ENCODE data around the gene NWD2.

NWD2 gene

GRCh38 chr4:37326852-37327251 lies 82.3 kb downstream of the NWD2 start:
- H3K36me3 ChIP-seq (ENCODE audit: insufficient read depth, insufficient read length, low read length) = no peaks in the 10 kb centered on the region

GRCh38 chr4:37338972-37339371 lies 94.4 kb downstream of the NWD2 start:
- Histone ChIP-seq H3K9ac (ENCODE audit: insufficient read length, low read depth) (no peak overlapping the region), H3K36me3 (ENCODE audit: insufficient read depth, insufficient read length, low read length) (no peaks in the 10 kb centered on the region), H3K27me3 (ENCODE audit: insufficient read depth, insufficient read length) (no peaks in the 10 kb centered on the region), H3K4me3 (ENCODE audit: insufficient read length, low read depth) (no peak overlapping the region), H3K9me3 (ENCODE audit: insufficient read depth, low read length) (peaks cover 4% of the 10 kb centered on the region; the same call in 1 of the 2 replicates), H3K4me1 (ENCODE audit: insufficient read depth, insufficient read length) (no peaks in the 10 kb centered on the region)
- no peak for TF ChIP-seq YY1 (IDR thresholded peaks at IDR 0.05; ENCODE audit: insufficient read depth, insufficient read length)
- TF ChIP-seq SUZ12 (IDR thresholded peaks at IDR 0.05; ENCODE audit: extremely low read depth, insufficient read depth, insufficient read length) = no peak
- TF ChIP-seq ZNF274 (IDR thresholded peaks at IDR 0.05; ENCODE audit: low read depth, low read length) = no peak
- DNase-seq (ENCODE audit: low read depth, low spot score) = no peak

More at GRCh38 chr4:37326852-37327251, 82.3 kb downstream of the NWD2 start:
- DNase-seq (ENCODE audit: low read depth, low spot score) = no peak
- H3K9ac ChIP-seq (ENCODE audit: insufficient read length, low read depth) = no peak overlapping the region
- TF ChIP-seq SUZ12 (IDR thresholded peaks at IDR 0.05; ENCODE audit: extremely low read depth, insufficient read depth, insufficient read length) = no peak
- TF ChIP-seq ZNF274 (IDR thresholded peaks at IDR 0.05; ENCODE audit: low read depth, low read length) = no peak
- TF ChIP-seq YY1 (IDR thresholded peaks at IDR 0.05; ENCODE audit: insufficient read depth, insufficient read length) = no peak
- no peaks in the 10 kb centered on the region for H3K4me1 ChIP-seq (ENCODE audit: insufficient read depth, insufficient read length)
- no peak overlapping the region for H3K4me3 ChIP-seq (ENCODE audit: insufficient read length, low read depth)
- H3K27me3 ChIP-seq (ENCODE audit: insufficient read depth, insufficient read length) = no peaks in the 10 kb centered on the region
- H3K9me3 ChIP-seq (ENCODE audit: insufficient read depth, low read length) = no peaks in the 10 kb centered on the region; the same call in 1 of the 2 replicates

GRCh38 chr4:37358748-37359147 lies 114.2 kb downstream of the NWD2 start:
- H3K36me3 ChIP-seq (ENCODE audit: insufficient read depth, insufficient read length, low read length) = no peaks in the 10 kb centered on the region
- H3K9ac ChIP-seq (ENCODE audit: insufficient read length, low read depth) = no peak overlapping the region
- no peaks in the 10 kb centered on the region for H3K27me3 ChIP-seq (ENCODE audit: insufficient read depth, insufficient read length)
- no peak for DNase-seq (ENCODE audit: low read depth, low spot score)
- TF ChIP-seq SUZ12 (IDR thresholded peaks at IDR 0.05; ENCODE audit: extremely low read depth, insufficient read depth, insufficient read length) (no peak), ZNF274 (IDR thresholded peaks at IDR 0.05; ENCODE audit: low read depth, low read length) (no peak), YY1 (IDR thresholded peaks at IDR 0.05; ENCODE audit: insufficient read depth, insufficient read length) (no peak)
- H3K4me1 ChIP-seq (ENCODE audit: insufficient read depth, insufficient read length) = no peaks in the 10 kb centered on the region
- H3K4me3 ChIP-seq (ENCODE audit: insufficient read length, low read depth) = no peak overlapping the region
- no peaks in the 10 kb centered on the region for H3K9me3 ChIP-seq (ENCODE audit: insufficient read depth, low read length)

GRCh38 chr4:37359261-37359660 lies 114.7 kb downstream of the NWD2 start:
- Histone ChIP-seq H3K4me3 (ENCODE audit: insufficient read length, low read depth) (no peak overlapping the region), H3K9ac (ENCODE audit: insufficient read length, low read depth) (no peak overlapping the region), H3K9me3 (ENCODE audit: insufficient read depth, low read length) (no peaks in the 10 kb centered on the region), H3K36me3 (ENCODE audit: insufficient read depth, insufficient read length, low read length) (no peaks in the 10 kb centered on the region), H3K4me1 (ENCODE audit: insufficient read depth, insufficient read length) (no peaks in the 10 kb centered on the region), H3K27me3 (ENCODE audit: insufficient read depth, insufficient read length) (no peaks in the 10 kb centered on the region)
- no peak for DNase-seq (ENCODE audit: low read depth, low spot score)
- no peak for TF ChIP-seq ZNF274 (IDR thresholded peaks at IDR 0.05; ENCODE audit: low read depth, low read length)
- no peak for TF ChIP-seq YY1 (IDR thresholded peaks at IDR 0.05; ENCODE audit: insufficient read depth, insufficient read length)
- TF ChIP-seq SUZ12 (IDR thresholded peaks at IDR 0.05; ENCODE audit: extremely low read depth, insufficient read depth, insufficient read length) = no peak

GRCh38 chr4:37365888-37366287 lies 121.3 kb downstream of the NWD2 start:
- no peaks in the 10 kb centered on the region for H3K36me3 ChIP-seq (ENCODE audit: insufficient read depth, insufficient read length, low read length)
- no peak overlapping the region for H3K9ac ChIP-seq (ENCODE audit: insufficient read length, low read depth)
- H3K9me3 ChIP-seq (ENCODE audit: insufficient read depth, low read length) = no peaks in the 10 kb centered on the region
- no peaks in the 10 kb centered on the region for H3K4me1 ChIP-seq (ENCODE audit: insufficient read depth, insufficient read length)
- no peak for DNase-seq (ENCODE audit: low read depth, low spot score)
- no peaks in the 10 kb centered on the region for H3K27me3 ChIP-seq (ENCODE audit: insufficient read depth, insufficient read length)
- H3K4me3 ChIP-seq (ENCODE audit: insufficient read length, low read depth) = no peak overlapping the region
- TF ChIP-seq ZNF274 (IDR thresholded peaks at IDR 0.05; ENCODE audit: low read depth, low read length) (no peak), YY1 (IDR thresholded peaks at IDR 0.05; ENCODE audit: insufficient read depth, insufficient read length) (no peak), SUZ12 (IDR thresholded peaks at IDR 0.05; ENCODE audit: extremely low read depth, insufficient read depth, insufficient read length) (no peak)

GRCh38 chr4:37367901-37368300 lies 123.4 kb downstream of the NWD2 start:
- DNase-seq (ENCODE audit: low read depth, low spot score) = no peak
- H3K9ac ChIP-seq (ENCODE audit: insufficient read length, low read depth) = no peak overlapping the region
- H3K4me1 ChIP-seq (ENCODE audit: insufficient read depth, insufficient read length) = no peaks in the 10 kb centered on the region
- no peak overlapping the region for H3K4me3 ChIP-seq (ENCODE audit: insufficient read length, low read depth)
- H3K27me3 ChIP-seq (ENCODE audit: insufficient read depth, insufficient read length) = no peaks in the 10 kb centered on the region
- TF ChIP-seq SUZ12 (IDR thresholded peaks at IDR 0.05; ENCODE audit: extremely low read depth, insufficient read depth, insufficient read length) = no peak
- no peak for TF ChIP-seq YY1 (IDR thresholded peaks at IDR 0.05; ENCODE audit: insufficient read depth, insufficient read length)
- no peak for TF ChIP-seq ZNF274 (IDR thresholded peaks at IDR 0.05; ENCODE audit: low read depth, low read length)
- H3K36me3 ChIP-seq (ENCODE audit: insufficient read depth, insufficient read length, low read length) = no peaks in the 10 kb centered on the region
- no peaks in the 10 kb centered on the region for H3K9me3 ChIP-seq (ENCODE audit: insufficient read depth, low read length)

GRCh38 chr4:37370052-37370451 lies 125.5 kb downstream of the NWD2 start:
- Histone ChIP-seq H3K36me3 (ENCODE audit: insufficient read depth, insufficient read length, low read length) (no peaks in the 10 kb centered on the region), H3K4me3 (ENCODE audit: insufficient read length, low read depth) (no peak overlapping the region), H3K9me3 (ENCODE audit: insufficient read depth, low read length) (no peaks in the 10 kb centered on the region), H3K9ac (ENCODE audit: insufficient read length, low read depth) (no peak overlapping the region), H3K4me1 (ENCODE audit: insufficient read depth, insufficient read length) (no peaks in the 10 kb centered on the region), H3K27me3 (ENCODE audit: insufficient read depth, insufficient read length) (no peaks in the 10 kb centered on the region)
- TF ChIP-seq YY1 (IDR thresholded peaks at IDR 0.05; ENCODE audit: insufficient read depth, insufficient read length) = no peak
- TF ChIP-seq SUZ12 (IDR thresholded peaks at IDR 0.05; ENCODE audit: extremely low read depth, insufficient read depth, insufficient read length) = no peak
- no peak for TF ChIP-seq ZNF274 (IDR thresholded peaks at IDR 0.05; ENCODE audit: low read depth, low read length)
- no peak for DNase-seq (ENCODE audit: low read depth, low spot score)

Measured in NT2/D1 (cell line).